A549 (cell line): ENCODE data around the gene IQUB. TPM values are rescaled to one million over a fixed set of nuclear protein-coding genes. Genes with fewer than 3 reads are reported as not detected.

Experiments
- ATAC-seq, 2 experiments: fragments of 200-7000 bp in 1 of 2; fragments of >200 bp in 1 of 2; cut with Nextera tagmentation in 1 of 2; cut with Tn5 transposase in 1 of 2; 3 replicates each; pipeline versions ENCODE4 v1.8.0 to v1.9.1; 2018 to 2020; ENCODE audit warnings: mild to moderate bottlenecking in 1 of 2, moderate library complexity in 1 of 2
- CTCF ChIA-PET: fragments of 300-600 bp; sonication (Branson Sonifier 250); formaldehyde crosslinking; extraction: SDS; loops from one replicate; lab custom pipeline; 2021; ENCODE audit warnings: antibody characterized with exemption, inconsistent platforms; lab: Yijun Ruan, JAX
- POLR2A ChIA-PET: fragments of 350-600 bp; formaldehyde crosslinking; extraction: SDS; loops from one replicate; lab custom pipeline; 2021; ENCODE audit warnings: antibody characterized with exemption, inconsistent platforms; lab: Yijun Ruan, JAX
- DNase-seq, 2 experiments: peaks; one replicate each; pipeline versions ENCODE4 v3.0.0 to v3.0.0-alpha.2; 2011 to 2016; ENCODE audit warnings: low read depth in 1 of 2, low spot score in 1 of 2
- FAIRE-seq: peaks from 2 replicates; lab custom pipeline; 2011; peaks lifted over from hg19 to GRCh38; lab: Jason Lieb, UNC
- H3K27ac ChIP-seq, 2 experiments: fragments of >200 bp; sonication (Bioruptor Twin); formaldehyde crosslinking; 3 replicates each; pipeline ENCODE4 v1.5.1; 2016 to 2017
- H3K4me1 ChIP-seq: fragments of >200 bp; sonication (Bioruptor Twin); formaldehyde crosslinking; 3 replicates; pipeline ENCODE4 v1.6.1; 2016
- H3K4me2 ChIP-seq: fragments of >200 bp; sonication (Bioruptor Twin); formaldehyde crosslinking; 3 replicates; pipeline ENCODE4 v1.6.1; 2016
- H3K4me3 ChIP-seq: fragments of >200 bp; sonication (Bioruptor Twin); formaldehyde crosslinking; 3 replicates; pipeline ENCODE4 v1.5.1; 2016
- H3K9me3 ChIP-seq: fragments of >200 bp; sonication (Bioruptor Twin); formaldehyde crosslinking; 3 replicates; pipeline ENCODE4 v1.6.1; 2016
- CBX2 ChIP-seq: fragments of 200-600 bp; sonication (generic); IDR thresholded peaks from 2 replicates; pipeline ENCODE4 v1.6.1; 2016; ENCODE audit warnings: low read depth, mild to moderate bottlenecking, borderline replicate concordance
- CBX8 ChIP-seq: fragments of 200-600 bp; sonication (generic); IDR thresholded peaks from 2 replicates; pipeline ENCODE4 v1.6.1; 2016
- CEBPB ChIP-seq, 2 experiments: fragments of >200 bp in 1 of 2; sonication (Bioruptor Twin) in 1 of 2; formaldehyde crosslinking in 1 of 2; IDR thresholded peaks; 2 replicates each; pipeline ENCODE4 v1.6.1; 2012 to 2016
- CHD2 ChIP-seq: fragments of 150-350 bp; IDR thresholded peaks from 2 replicates; pipeline ENCODE4 v1.6.1; 2014; ENCODE audit warnings: low read length; ENCODE audit not compliant: partially characterized antibody
- CHD4 ChIP-seq: fragments of 200-600 bp; sonication (generic); IDR thresholded peaks from 2 replicates; pipeline ENCODE4 v1.6.1; 2016; ENCODE audit warnings: antibody characterized with exemption, mild to moderate bottlenecking, borderline replicate concordance
- EHMT2 ChIP-seq: fragments of 200-600 bp; sonication (generic); IDR thresholded peaks from 2 replicates; pipeline ENCODE4 v1.6.1; 2016; ENCODE audit warnings: antibody characterized with exemption, low read depth, mild to moderate bottlenecking, moderate library complexity
- FOSL2 ChIP-seq, 2 experiments: fragments of 450-650 bp in 1 of 2; fragments of >200 bp in 1 of 2; sonication (Bioruptor Twin) in 1 of 2; formaldehyde crosslinking; IDR thresholded peaks; 2 replicates each; pipeline versions ENCODE4 v1.5.0 to v1.6.1; 2016 to 2020; ENCODE audit warnings: mild to moderate bottlenecking in 1 of 2, moderate library complexity in 1 of 2
- GATA3 ChIP-seq: IDR thresholded peaks from 2 replicates; pipeline ENCODE4 v1.6.1; 2012; ENCODE audit warnings: borderline replicate concordance
- HEYL ChIP-seq: fragments of 250-450 bp; sonication (Bioruptor Pico); IDR thresholded peaks from 2 replicates; pipeline ENCODE4 v1.8.0; 2021; ENCODE audit warnings: mild to moderate bottlenecking, moderate library complexity
- HOXB13 ChIP-seq: fragments of 250-450 bp; sonication (Bioruptor Pico); IDR thresholded peaks from 2 replicates; pipeline ENCODE4 v1.5.0; 2020; ENCODE audit warnings: low read depth, mild to moderate bottlenecking, moderate library complexity
- HOXB5 ChIP-seq: fragments of 250-450 bp; sonication (Bioruptor Pico); IDR thresholded peaks from 2 replicates; pipeline ENCODE4 v1.5.0; 2020; ENCODE audit warnings: mild to moderate bottlenecking, moderate library complexity
- JUN ChIP-seq, 2 experiments: fragments of >200 bp; sonication (Bioruptor Twin); formaldehyde crosslinking; IDR thresholded peaks; 2 replicates in 1 of 2; 3 replicates in 1 of 2; pipeline ENCODE4 v1.6.1; 2016 to 2017
- JUNB ChIP-seq: fragments of >200 bp; sonication (Bioruptor Twin); formaldehyde crosslinking; IDR thresholded peaks from 2 replicates; pipeline ENCODE4 v1.6.1; 2016
- KDM1A ChIP-seq: fragments of 200-600 bp; sonication (generic); IDR thresholded peaks from 2 replicates; pipeline ENCODE4 v1.6.1; 2016; ENCODE audit warnings: low read depth, mild to moderate bottlenecking
- MAFK ChIP-seq: fragments of 450-650 bp; IDR thresholded peaks from 2 replicates; pipeline ENCODE4 v1.6.1; 2014; ENCODE audit not compliant: partially characterized antibody
- MAZ ChIP-seq: fragments of 150-350 bp; IDR thresholded peaks from 2 replicates; pipeline ENCODE4 v1.6.1; 2014; ENCODE audit warnings: antibody characterized with exemption, low read depth, low read length, borderline replicate concordance
- MYC ChIP-seq: IDR thresholded peaks from 2 replicates; pipeline ENCODE4 v1.6.1; 2012; ENCODE audit warnings: mild to moderate bottlenecking, inconsistent platforms, low read length, improper control_type of control experiment, borderline replicate concordance
- NFE2L2 ChIP-seq: fragments of 150-350 bp; conservative IDR thresholded peaks from 2 replicates; pipeline ENCODE4 v1.6.1; 2014; ENCODE audit warnings: low read length
- POLR2A ChIP-seq: IDR thresholded peaks from 2 replicates; pipeline ENCODE4 v1.6.1; 2012; ENCODE audit warnings: mild to moderate bottlenecking, low read length
- RAD21 ChIP-seq, 2 experiments: fragments of >200 bp in 1 of 2; sonication (Bioruptor Twin) in 1 of 2; formaldehyde crosslinking in 1 of 2; IDR thresholded peaks in 1 of 2; conservative IDR thresholded peaks in 1 of 2; 2 replicates in 1 of 2; 3 replicates in 1 of 2; pipeline ENCODE4 v1.6.1; 2012 to 2018; ENCODE audit warnings: inconsistent platforms in 1 of 2
- RCOR1 ChIP-seq: fragments of 150-350 bp; IDR thresholded peaks from 2 replicates; pipeline ENCODE4 v1.6.1; 2014; ENCODE audit warnings: antibody characterized with exemption, low read length, low read depth
- SMC3 ChIP-seq: fragments of >200 bp; sonication (Bioruptor Twin); formaldehyde crosslinking; IDR thresholded peaks from 3 replicates; pipeline ENCODE4 v1.6.1; 2018; ENCODE audit warnings: inconsistent platforms
- TFCP2L1 ChIP-seq: fragments of 250-450 bp; sonication (Bioruptor Pico); IDR thresholded peaks from 2 replicates; pipeline ENCODE4 v1.5.0; 2021; ENCODE audit warnings: mild to moderate bottlenecking
- ZNF302 ChIP-seq: fragments of 250-450 bp; sonication (Bioruptor Pico); IDR thresholded peaks from 2 replicates; pipeline ENCODE4 v1.9.0; 2021; ENCODE audit warnings: inconsistent platforms, mild to moderate bottlenecking, moderate library complexity
- WGBS: methylation state at CpG from one replicate; pipeline ENCODE4 v1.1.6; 2017; ENCODE audit errors: missing lambda C conversion rate; 5-methylcytosine and 5-hydroxymethylcytosine counted together
- polyA plus RNA-seq, 4 experiments: library from polyadenylated mRNA; depleted of rRNA in 3 of 4; stranded (reverse); fragments of >200 nt; fragmentation: RNase III in 1 of 4; extraction: RNeasy Plus Mini Kit Qiagen cat#74134 plus additional on column Dnase treatment in 1 of 4; gene quantifications; 2 replicates in 3 of 4; 3 replicates in 1 of 4; pipeline ENCODE4 v1.2.3, GENCODE V29; 2011 to 2017
- TF ChIP-seq, protein P1 (sequence below): fragments of 450-650 bp; IDR thresholded peaks from 2 replicates; pipeline ENCODE4 v1.6.1; 2014; ENCODE audit warnings: antibody characterized with exemption
- TF ChIP-seq, protein P2 (sequence below): IDR thresholded peaks from 2 replicates; pipeline ENCODE4 v1.6.1; 2012; ENCODE audit warnings: low read depth, borderline replicate concordance
- TF ChIP-seq, protein P3 (sequence below): fragments of >200 bp; sonication (Bioruptor Twin); formaldehyde crosslinking; IDR thresholded peaks from 2 replicates; pipeline ENCODE4 v1.6.1; 2016
- TF ChIP-seq, protein P4 (sequence below): IDR thresholded peaks from 2 replicates; pipeline ENCODE4 v1.6.1; 2012
- TF ChIP-seq, protein P5 (sequence below): fragments of 250-450 bp; sonication (Bioruptor Pico); IDR thresholded peaks from 2 replicates; pipeline ENCODE4 v1.5.0; 2021; ENCODE audit warnings: mild to moderate bottlenecking, moderate library complexity, borderline replicate concordance
- TF ChIP-seq, protein P6 (sequence below): fragments of 200-600 bp; sonication (generic); IDR thresholded peaks from 2 replicates; pipeline ENCODE4 v1.6.1; 2016; ENCODE audit warnings: antibody characterized with exemption, mild to moderate bottlenecking, moderate library complexity
- TF ChIP-seq, protein P7 (sequence below): fragments of 250-450 bp; sonication (Bioruptor Pico); IDR thresholded peaks from 2 replicates; pipeline ENCODE4 v1.5.0; 2020; ENCODE audit warnings: low read depth, mild to moderate bottlenecking, moderate library complexity

Gene IQUB
- polyA plus RNA-seq, 2 of the 4 experiments (the other 2 are of a cell fraction), result 0.08 TPM

DNA sequence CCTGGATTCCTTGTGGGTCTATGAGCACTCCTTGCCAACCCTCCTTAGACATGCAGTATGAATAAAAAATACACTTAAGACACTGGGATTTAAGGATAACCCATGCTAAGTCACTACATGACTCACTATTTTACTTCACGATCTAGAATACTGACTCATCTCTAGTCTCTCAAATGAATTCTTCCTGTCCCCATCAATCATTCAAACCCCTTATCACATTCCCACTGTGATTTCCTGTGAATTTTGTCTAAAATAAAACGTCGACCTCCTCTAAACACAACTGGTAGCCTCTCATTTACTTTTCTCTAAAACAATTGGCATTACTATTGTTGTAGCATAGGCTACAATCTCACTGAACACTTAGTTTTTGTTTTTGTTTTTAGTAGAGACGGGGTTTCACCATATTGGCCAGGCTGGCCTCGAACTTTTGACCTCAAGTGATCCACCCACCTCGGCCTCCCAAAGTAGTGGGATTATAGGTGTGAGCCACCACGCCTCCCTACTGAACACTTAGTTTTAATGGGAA lies 3.9 kb upstream of the IQUB start:
- peak; percentile 36 to 39; a peak in 4 of 6 replicates for ATAC-seq
- POLR2A ChIA-PET, result no interaction called here

More for the DNA sequence above, 3.9 kb upstream of the IQUB start:
- TF ChIP-seq, protein P1, sequence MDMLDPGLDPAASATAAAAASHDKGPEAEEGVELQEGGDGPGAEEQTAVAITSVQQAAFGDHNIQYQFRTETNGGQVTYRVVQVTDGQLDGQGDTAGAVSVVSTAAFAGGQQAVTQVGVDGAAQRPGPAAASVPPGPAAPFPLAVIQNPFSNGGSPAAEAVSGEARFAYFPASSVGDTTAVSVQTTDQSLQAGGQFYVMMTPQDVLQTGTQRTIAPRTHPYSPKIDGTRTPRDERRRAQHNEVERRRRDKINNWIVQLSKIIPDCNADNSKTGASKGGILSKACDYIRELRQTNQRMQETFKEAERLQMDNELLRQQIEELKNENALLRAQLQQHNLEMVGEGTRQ, result no peak
- TF ChIP-seq CBX2 (no peak), CBX8 (no peak), GATA3 (no peak), JUN (IDR thresholded peaks at IDR 0.05) (no peak), HOXB13 (CRISPR knock-in tag) (no peak), TFCP2L1 (CRISPR knock-in tag) (no peak), EHMT2 (no peak), RAD21 (conservative IDR thresholded peaks at IDR 0.05 in 1 of 2, IDR thresholded peaks at IDR 0.05 in 1 of 2) (no peak), CEBPB (IDR thresholded peaks at IDR 0.05) (no peak), CHD2 (no peak), SMC3 (no peak), CHD4 (no peak), JUNB (peak; percentile 66), MYC (no peak), HOXB5 (peak; percentile 85; the same call in 1 of the 2 replicates), RCOR1 (no peak), HEYL (no peak), FOSL2 (IDR thresholded peaks at IDR 0.05) (peak; percentile 73), FOSL2 (CRISPR knock-in tag; IDR thresholded peaks at IDR 0.05) (peak; percentile 91), KDM1A (no peak), POLR2A (no peak), ZNF302 (CRISPR knock-in tag) (no peak), NFE2L2 (no peak), MAFK (peak; percentile 8), MAZ (no peak)
- TF ChIP-seq, protein P2, sequence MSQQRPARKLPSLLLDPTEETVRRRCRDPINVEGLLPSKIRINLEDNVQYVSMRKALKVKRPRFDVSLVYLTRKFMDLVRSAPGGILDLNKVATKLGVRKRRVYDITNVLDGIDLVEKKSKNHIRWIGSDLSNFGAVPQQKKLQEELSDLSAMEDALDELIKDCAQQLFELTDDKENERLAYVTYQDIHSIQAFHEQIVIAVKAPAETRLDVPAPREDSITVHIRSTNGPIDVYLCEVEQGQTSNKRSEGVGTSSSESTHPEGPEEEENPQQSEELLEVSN, result no peak
- TF ChIP-seq, protein P3, sequence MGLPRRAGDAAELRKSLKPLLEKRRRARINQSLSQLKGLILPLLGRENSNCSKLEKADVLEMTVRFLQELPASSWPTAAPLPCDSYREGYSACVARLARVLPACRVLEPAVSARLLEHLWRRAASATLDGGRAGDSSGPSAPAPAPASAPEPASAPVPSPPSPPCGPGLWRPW, result no peak
- TF ChIP-seq, protein P4, sequence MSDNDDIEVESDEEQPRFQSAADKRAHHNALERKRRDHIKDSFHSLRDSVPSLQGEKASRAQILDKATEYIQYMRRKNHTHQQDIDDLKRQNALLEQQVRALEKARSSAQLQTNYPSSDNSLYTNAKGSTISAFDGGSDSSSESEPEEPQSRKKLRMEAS, result no peak
- TF ChIP-seq, protein P5, sequence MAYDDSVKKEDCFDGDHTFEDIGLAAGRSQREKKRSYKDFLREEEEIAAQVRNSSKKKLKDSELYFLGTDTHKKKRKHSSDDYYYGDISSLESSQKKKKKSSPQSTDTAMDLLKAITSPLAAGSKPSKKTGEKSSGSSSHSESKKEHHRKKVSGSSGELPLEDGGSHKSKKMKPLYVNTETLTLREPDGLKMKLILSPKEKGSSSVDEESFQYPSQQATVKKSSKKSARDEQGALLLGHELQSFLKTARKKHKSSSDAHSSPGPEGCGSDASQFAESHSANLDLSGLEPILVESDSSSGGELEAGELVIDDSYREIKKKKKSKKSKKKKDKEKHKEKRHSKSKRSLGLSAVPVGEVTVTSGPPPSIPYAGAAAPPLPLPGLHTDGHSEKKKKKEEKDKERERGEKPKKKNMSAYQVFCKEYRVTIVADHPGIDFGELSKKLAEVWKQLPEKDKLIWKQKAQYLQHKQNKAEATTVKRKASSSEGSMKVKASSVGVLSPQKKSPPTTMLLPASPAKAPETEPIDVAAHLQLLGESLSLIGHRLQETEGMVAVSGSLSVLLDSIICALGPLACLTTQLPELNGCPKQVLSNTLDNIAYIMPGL (CRISPR knock-in tag), result no peak
- TF ChIP-seq, protein P6, sequence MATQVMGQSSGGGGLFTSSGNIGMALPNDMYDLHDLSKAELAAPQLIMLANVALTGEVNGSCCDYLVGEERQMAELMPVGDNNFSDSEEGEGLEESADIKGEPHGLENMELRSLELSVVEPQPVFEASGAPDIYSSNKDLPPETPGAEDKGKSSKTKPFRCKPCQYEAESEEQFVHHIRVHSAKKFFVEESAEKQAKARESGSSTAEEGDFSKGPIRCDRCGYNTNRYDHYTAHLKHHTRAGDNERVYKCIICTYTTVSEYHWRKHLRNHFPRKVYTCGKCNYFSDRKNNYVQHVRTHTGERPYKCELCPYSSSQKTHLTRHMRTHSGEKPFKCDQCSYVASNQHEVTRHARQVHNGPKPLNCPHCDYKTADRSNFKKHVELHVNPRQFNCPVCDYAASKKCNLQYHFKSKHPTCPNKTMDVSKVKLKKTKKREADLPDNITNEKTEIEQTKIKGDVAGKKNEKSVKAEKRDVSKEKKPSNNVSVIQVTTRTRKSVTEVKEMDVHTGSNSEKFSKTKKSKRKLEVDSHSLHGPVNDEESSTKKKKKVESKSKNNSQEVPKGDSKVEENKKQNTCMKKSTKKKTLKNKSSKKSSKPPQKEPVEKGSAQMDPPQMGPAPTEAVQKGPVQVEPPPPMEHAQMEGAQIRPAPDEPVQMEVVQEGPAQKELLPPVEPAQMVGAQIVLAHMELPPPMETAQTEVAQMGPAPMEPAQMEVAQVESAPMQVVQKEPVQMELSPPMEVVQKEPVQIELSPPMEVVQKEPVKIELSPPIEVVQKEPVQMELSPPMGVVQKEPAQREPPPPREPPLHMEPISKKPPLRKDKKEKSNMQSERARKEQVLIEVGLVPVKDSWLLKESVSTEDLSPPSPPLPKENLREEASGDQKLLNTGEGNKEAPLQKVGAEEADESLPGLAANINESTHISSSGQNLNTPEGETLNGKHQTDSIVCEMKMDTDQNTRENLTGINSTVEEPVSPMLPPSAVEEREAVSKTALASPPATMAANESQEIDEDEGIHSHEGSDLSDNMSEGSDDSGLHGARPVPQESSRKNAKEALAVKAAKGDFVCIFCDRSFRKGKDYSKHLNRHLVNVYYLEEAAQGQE, result no peak
- TF ChIP-seq, protein P7, sequence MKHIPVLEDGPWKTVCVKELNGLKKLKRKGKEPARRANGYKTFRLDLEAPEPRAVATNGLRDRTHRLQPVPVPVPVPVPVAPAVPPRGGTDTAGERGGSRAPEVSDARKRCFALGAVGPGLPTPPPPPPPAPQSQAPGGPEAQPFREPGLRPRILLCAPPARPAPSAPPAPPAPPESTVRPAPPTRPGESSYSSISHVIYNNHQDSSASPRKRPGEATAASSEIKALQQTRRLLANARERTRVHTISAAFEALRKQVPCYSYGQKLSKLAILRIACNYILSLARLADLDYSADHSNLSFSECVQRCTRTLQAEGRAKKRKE (CRISPR knock-in tag), result no peak
- 32% methylated on average over 7 of the region's 7 CpGs for WGBS
- FAIRE-seq (no peak), DNase-seq (peak in 1 of 2 experiments; percentile 69)
- CTCF ChIA-PET, result interaction anchor here (0.7 to 1.3 kb wide), 4 partner anchors 10 to 684 kb away, joined by 3 to 4 read pairs (median 3); no protein-coding TSS in a partner anchor
- no peak overlapping the region for H3K4me3 ChIP-seq
- peak overlapping the region; percentile 69 for H3K4me2 ChIP-seq
- peak overlapping the region; percentile 46 to 70; a peak in 5 of 6 replicates for H3K27ac ChIP-seq
- H3K9me3 ChIP-seq, result no peaks in the 10 kb centered on the region
- H3K4me1 ChIP-seq, result peaks cover 21% of the 10 kb centered on the region
